ENCODE data around the gene TCEANC2.

Gene TCEANC2

GRCh38 chr1:54129858-54130257 lies 76.5 kb downstream of the TCEANC2 start:
- peaks cover 12 to 40% of the 10 kb centered on the region in 2 experiments for H3K27me3 ChIP-seq (ENCODE audit: control insufficient read depth in 1 of 2, insufficient read depth in 1 of 2, low read length in 2 of 2)

GRCh38 chr1:54131419-54131818 lies 78.0 kb downstream of the TCEANC2 start:
- Histone ChIP-seq H3K14ac (ENCODE audit: low read length in 2 of 2) (no peak overlapping the region), H2BK120ac (ENCODE audit: low read depth, low read length) (no peak overlapping the region), H3K9me3 (ENCODE audit: control insufficient read depth, low read length) (no peaks in the 10 kb centered on the region), H3K9ac (ENCODE audit: low read length) (no peak overlapping the region), H4K91ac (ENCODE audit: low read length) (no peak overlapping the region), H3K79me1 (replicated peaks; ENCODE audit: low read length, poor library complexity, severe bottlenecking) (no peaks in the 10 kb centered on the region), H2AK5ac (ENCODE audit: low read length, severe bottlenecking) (no peak overlapping the region), H3K18ac (ENCODE audit: low read depth in 1 of 2, low read length in 2 of 2) (no peak overlapping the region), H2BK15ac (ENCODE audit: low read depth, poor library complexity, severe bottlenecking) (no peak overlapping the region), H3K27me3 (ENCODE audit: control insufficient read depth in 1 of 2, insufficient read depth in 1 of 2, low read length in 2 of 2) (peaks cover 12 to 40% of the 10 kb centered on the region in 2 experiments), H3K36me3 (ENCODE audit: control insufficient read depth in 1 of 2, insufficient read depth in 2 of 2, low read depth in 1 of 2, low read length in 2 of 2) (no peaks in the 10 kb centered on the region), H3K4ac (ENCODE audit: low read depth in 1 of 2, low read length in 2 of 2) (no peak overlapping the region), H2AFZ (ENCODE audit: low read depth, low read length) (no peak overlapping the region), H2BK5ac (ENCODE audit: low read depth, low read length, poor library complexity, severe bottlenecking) (no peak overlapping the region), H3K4me2 (ENCODE audit: low read length, poor library complexity, severe bottlenecking) (no peak overlapping the region), H3K23ac (ENCODE audit: low read length in 2 of 2) (no peak overlapping the region), H2BK12ac (ENCODE audit: low read length in 2 of 2) (no peak overlapping the region), H4K8ac (ENCODE audit: low read length) (no peak overlapping the region), H3K4me3 (ENCODE audit: insufficient read depth in 1 of 2, low read depth in 1 of 2, low read length in 2 of 2) (no peak overlapping the region), H3K4me1 (ENCODE audit: control insufficient read depth, insufficient read depth, low read depth, low read length) (peaks cover 17% of the 10 kb centered on the region), H3K27ac (ENCODE audit: low read length, poor library complexity, severe bottlenecking) (no peak overlapping the region)
- DNase-seq: no peak
- WGBS: 86% methylated on average over 1 of the region's 2 CpGs

More at GRCh38 chr1:54129858-54130257, 76.5 kb downstream of the TCEANC2 start:
- no peaks in the 10 kb centered on the region for H3K79me1 ChIP-seq (replicated peaks; ENCODE audit: low read length, poor library complexity, severe bottlenecking)
- no peak overlapping the region for H3K4ac ChIP-seq (ENCODE audit: low read depth in 1 of 2, low read length in 2 of 2)
- H3K4me1 ChIP-seq (ENCODE audit: control insufficient read depth, insufficient read depth, low read depth, low read length): peaks cover 8% of the 10 kb centered on the region
- no peak overlapping the region for H2BK12ac ChIP-seq (ENCODE audit: low read length in 2 of 2)
- H2AFZ ChIP-seq (ENCODE audit: low read depth, low read length): no peak overlapping the region
- H3K27ac ChIP-seq (ENCODE audit: low read length, poor library complexity, severe bottlenecking): no peak overlapping the region
- H2BK15ac ChIP-seq (ENCODE audit: low read depth, poor library complexity, severe bottlenecking): no peak overlapping the region
- no peak overlapping the region for H2BK120ac ChIP-seq (ENCODE audit: low read depth, low read length)
- H4K8ac ChIP-seq (ENCODE audit: low read length): no peak overlapping the region
- no peaks in the 10 kb centered on the region for H3K36me3 ChIP-seq (ENCODE audit: control insufficient read depth in 1 of 2, insufficient read depth in 2 of 2, low read depth in 1 of 2, low read length in 2 of 2)
- H3K18ac ChIP-seq (ENCODE audit: low read depth in 1 of 2, low read length in 2 of 2): no peak overlapping the region
- no peak overlapping the region for H3K14ac ChIP-seq (ENCODE audit: low read length in 2 of 2)
- no peak overlapping the region for H3K23ac ChIP-seq (ENCODE audit: low read length in 2 of 2)
- H3K4me2 ChIP-seq (ENCODE audit: low read length, poor library complexity, severe bottlenecking): no peak overlapping the region
- H4K91ac ChIP-seq (ENCODE audit: low read length): no peak overlapping the region
- H3K4me3 ChIP-seq (ENCODE audit: insufficient read depth in 1 of 2, low read depth in 1 of 2, low read length in 2 of 2): no peak overlapping the region
- no peaks in the 10 kb centered on the region for H3K9me3 ChIP-seq (ENCODE audit: control insufficient read depth, low read length)
- no peak overlapping the region for H2AK5ac ChIP-seq (ENCODE audit: low read length, severe bottlenecking)
- H3K9ac ChIP-seq (ENCODE audit: low read length): no peak overlapping the region
- WGBS: 68% methylated on average over 2 of the region's 2 CpGs
- H2BK5ac ChIP-seq (ENCODE audit: low read depth, low read length, poor library complexity, severe bottlenecking): no peak overlapping the region
- DNase-seq: no peak

GRCh38 chr1:54132495-54132894 lies 79.1 kb downstream of the TCEANC2 start:
- Histone ChIP-seq H2BK15ac (ENCODE audit: low read depth, poor library complexity, severe bottlenecking) (no peak overlapping the region), H3K79me1 (replicated peaks; ENCODE audit: low read length, poor library complexity, severe bottlenecking) (no peaks in the 10 kb centered on the region), H3K4me2 (ENCODE audit: low read length, poor library complexity, severe bottlenecking) (no peak overlapping the region), H2AK5ac (ENCODE audit: low read length, severe bottlenecking) (peak overlapping the region; percentile 86), H3K23ac (ENCODE audit: low read length in 2 of 2) (no peak overlapping the region), H2AFZ (ENCODE audit: low read depth, low read length) (no peak overlapping the region), H3K9me3 (ENCODE audit: control insufficient read depth, low read length) (no peaks in the 10 kb centered on the region), H3K14ac (ENCODE audit: low read length in 2 of 2) (no peak overlapping the region), H3K4me3 (ENCODE audit: insufficient read depth in 1 of 2, low read depth in 1 of 2, low read length in 2 of 2) (no peak overlapping the region), H3K4ac (ENCODE audit: low read depth in 1 of 2, low read length in 2 of 2) (no peak overlapping the region), H3K18ac (ENCODE audit: low read depth in 1 of 2, low read length in 2 of 2) (no peak overlapping the region), H3K4me1 (ENCODE audit: control insufficient read depth, insufficient read depth, low read depth, low read length) (peaks cover 24% of the 10 kb centered on the region), H4K91ac (ENCODE audit: low read length) (peak overlapping the region; percentile 34), H2BK12ac (ENCODE audit: low read length in 2 of 2) (no peak overlapping the region), H3K36me3 (ENCODE audit: control insufficient read depth in 1 of 2, insufficient read depth in 2 of 2, low read depth in 1 of 2, low read length in 2 of 2) (no peaks in the 10 kb centered on the region), H4K8ac (ENCODE audit: low read length) (no peak overlapping the region), H2BK120ac (ENCODE audit: low read depth, low read length) (no peak overlapping the region), H3K27me3 (ENCODE audit: control insufficient read depth in 1 of 2, insufficient read depth in 1 of 2, low read length in 2 of 2) (peaks cover 12 to 35% of the 10 kb centered on the region in 2 experiments), H3K27ac (ENCODE audit: low read length, poor library complexity, severe bottlenecking) (no peak overlapping the region), H3K9ac (ENCODE audit: low read length) (no peak overlapping the region), H2BK5ac (ENCODE audit: low read depth, low read length, poor library complexity, severe bottlenecking) (no peak overlapping the region)
- no peak for DNase-seq
- 61% methylated on average over 2 of the region's 2 CpGs for WGBS

- no peak overlapping the region for H3K4me3 ChIP-seq (ENCODE audit: insufficient read depth in 1 of 2, low read depth in 1 of 2, low read length in 2 of 2)
- H3K27ac ChIP-seq (ENCODE audit: low read length, poor library complexity, severe bottlenecking): no peak overlapping the region
- H3K14ac ChIP-seq (ENCODE audit: low read length in 2 of 2): no peak overlapping the region
- H2AK5ac ChIP-seq (ENCODE audit: low read length, severe bottlenecking): peak overlapping the region; percentile 69
- H4K91ac ChIP-seq (ENCODE audit: low read length): no peak overlapping the region
- 91% methylated on average over 6 of the region's 6 CpGs for WGBS
- no peak overlapping the region for H3K18ac ChIP-seq (ENCODE audit: low read depth in 1 of 2, low read length in 2 of 2)
- H2BK15ac ChIP-seq (ENCODE audit: low read depth, poor library complexity, severe bottlenecking): peak overlapping the region; percentile 12
- H3K9me3 ChIP-seq (ENCODE audit: control insufficient read depth, low read length): no peaks in the 10 kb centered on the region
- no peak overlapping the region for H3K23ac ChIP-seq (ENCODE audit: low read length in 2 of 2)
- H2BK120ac ChIP-seq (ENCODE audit: low read depth, low read length): no peak overlapping the region
- no peak overlapping the region for H3K4ac ChIP-seq (ENCODE audit: low read depth in 1 of 2, low read length in 2 of 2)
- peaks cover 32% of the 10 kb centered on the region for H3K4me1 ChIP-seq (ENCODE audit: control insufficient read depth, insufficient read depth, low read depth, low read length)
- H2AFZ ChIP-seq (ENCODE audit: low read depth, low read length): no peak overlapping the region
- no peak overlapping the region for H2BK12ac ChIP-seq (ENCODE audit: low read length in 2 of 2)
- H4K8ac ChIP-seq (ENCODE audit: low read length): no peak overlapping the region
- H3K9ac ChIP-seq (ENCODE audit: low read length): no peak overlapping the region
- no peak for DNase-seq
- H3K27me3 ChIP-seq (ENCODE audit: control insufficient read depth in 1 of 2, insufficient read depth in 1 of 2, low read length in 2 of 2): peaks cover 12 to 21% of the 10 kb centered on the region in 2 experiments
- H3K79me1 ChIP-seq (replicated peaks; ENCODE audit: low read length, poor library complexity, severe bottlenecking): no peaks in the 10 kb centered on the region
- no peak overlapping the region for H2BK5ac ChIP-seq (ENCODE audit: low read depth, low read length, poor library complexity, severe bottlenecking)
- H3K4me2 ChIP-seq (ENCODE audit: low read length, poor library complexity, severe bottlenecking): no peak overlapping the region
- H3K36me3 ChIP-seq (ENCODE audit: control insufficient read depth in 1 of 2, insufficient read depth in 2 of 2, low read depth in 1 of 2, low read length in 2 of 2): no peaks in the 10 kb centered on the region
Measured at GRCh38 chr1:54134295-54134694, 80.9 kb downstream of the TCEANC2 start.
